Stimulated activated CD8-positive, alpha-beta memory T cell treated with anti-CD3 and anti-CD28 coated beads, Interleukin-15, amount 100 ng/mL, for 24 hours (primary cell): ENCODE measurements around the gene SLC15A3.
A peak's percentile ranks its signal among the peaks of the same experiment; 100 is the strongest.
"Not testable (repeated sequence)": the region's sequence is repeated elsewhere in the genome, so short reads cannot be mapped to it uniquely, and the experiment has no call there.

ENCODE experiments used
- DNase-seq: peaks from one replicate; pipeline ENCODE4 v3.0.0-alpha.2; 2020; ENCODE audit warnings: low read depth

Gene SLC15A3

DNA sequence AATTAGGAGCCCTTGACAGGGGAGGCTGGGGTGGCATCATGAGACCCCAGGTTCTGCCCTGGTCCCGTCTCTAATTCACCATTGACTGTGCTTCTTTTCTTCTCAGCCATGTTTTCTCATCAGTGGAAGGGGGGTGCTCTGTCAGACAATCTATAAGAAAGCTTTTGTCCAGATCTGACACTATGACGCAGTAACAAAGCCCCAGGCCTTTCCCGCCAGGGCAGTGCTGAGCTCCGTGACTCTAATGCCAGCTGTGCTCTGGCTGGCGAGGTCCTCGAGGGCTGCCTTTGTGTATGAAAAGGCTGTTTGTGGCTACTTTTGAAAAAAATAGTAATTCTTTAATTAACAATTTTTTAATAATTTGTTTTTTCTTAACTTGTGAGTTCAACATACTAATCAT is 22.8 kb upstream of the SLC15A3 start:
- DNase-seq = no peak

DNA sequence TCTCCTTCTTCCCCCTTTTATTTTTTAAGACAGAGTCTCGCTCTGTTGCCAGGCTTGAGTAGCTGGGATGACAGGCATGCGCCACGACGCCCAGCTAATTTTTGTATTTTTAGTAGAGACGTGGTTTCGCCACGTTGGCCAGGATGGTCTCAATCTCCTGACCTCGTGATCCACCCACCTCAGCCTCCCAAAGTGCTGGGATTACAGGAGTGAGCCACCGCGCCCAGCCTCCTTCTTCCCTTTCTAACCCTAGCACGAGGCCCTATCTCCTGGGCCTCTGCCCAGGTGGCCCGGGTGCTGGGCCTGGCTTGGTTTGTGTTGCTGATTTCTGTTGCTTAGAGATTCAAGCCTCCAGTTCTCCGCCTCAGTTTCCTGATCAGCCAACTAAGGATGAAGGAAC is 22.3 kb upstream of the SLC15A3 start:
- not testable (repeated sequence) for DNase-seq

GRCh38 chr11:60973699-60974098 is 21.7 kb upstream of the SLC15A3 start:
- no peak for DNase-seq

GRCh38 chr11:60972182-60973030 is 20.4 kb upstream of the SLC15A3 start:
- DNase-seq = no peak

- no peak for DNase-seq
Measured at GRCh38 chr11:60971520-60971919, 19.5 kb upstream of the SLC15A3 start, which contains the start of gene CD6. Gene CD6 (plus strand): TSS chr11:60971680. CDS start chr11:60971866, 186 bp downstream.

DNA sequence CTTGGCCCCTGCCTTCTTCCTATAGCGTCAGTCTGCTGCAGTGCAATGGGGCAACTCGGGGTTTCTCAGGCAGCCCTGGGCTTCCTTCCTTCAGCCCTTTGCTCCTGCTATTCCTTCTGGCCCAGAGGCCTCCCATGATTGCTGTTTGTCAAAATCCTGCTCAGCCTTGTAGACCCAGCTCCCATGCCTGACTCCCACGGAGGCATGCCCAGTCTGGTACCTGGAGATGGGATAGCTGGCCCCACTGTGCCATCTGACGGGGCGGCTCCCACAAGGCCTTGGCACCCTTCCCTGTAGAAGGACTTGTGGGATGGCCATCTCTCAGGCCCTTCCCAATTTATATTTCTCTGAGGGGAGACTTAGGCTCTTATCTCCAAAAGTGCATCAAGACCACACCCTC is 18.9 kb upstream of the SLC15A3 start:
- no peak for DNase-seq

DNA sequence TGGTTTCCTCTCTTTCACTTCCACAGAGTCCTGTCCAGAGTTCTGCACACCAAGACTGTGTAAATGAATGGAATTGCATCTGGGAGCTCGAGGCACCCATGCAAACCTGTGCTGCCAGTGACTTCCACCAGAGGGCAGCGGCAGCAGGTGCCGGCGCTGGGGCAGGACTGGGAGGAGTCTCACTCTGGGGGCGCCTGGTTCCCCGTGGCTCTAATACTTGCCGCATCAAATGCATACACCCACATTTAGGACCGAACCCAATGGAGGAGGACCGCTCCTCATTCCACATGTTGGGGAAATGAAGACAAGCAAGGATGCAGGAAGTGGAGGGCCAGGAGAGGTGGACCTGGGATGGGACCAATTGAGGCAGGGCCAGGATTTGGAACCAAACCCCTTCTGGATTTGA is 18.4 kb upstream of the SLC15A3 start:
- DNase-seq = peak; percentile 62

GRCh38 chr11:60968223-60968622 is 16.2 kb upstream of the SLC15A3 start:
- no peak for DNase-seq

- DNase-seq = no peak
Measured at GRCh38 chr11:60966890-60967289, 14.9 kb upstream of the SLC15A3 start.

- DNase-seq = no peak
Measured at GRCh38 chr11:60964801-60965200, 12.8 kb upstream of the SLC15A3 start.

DNA sequence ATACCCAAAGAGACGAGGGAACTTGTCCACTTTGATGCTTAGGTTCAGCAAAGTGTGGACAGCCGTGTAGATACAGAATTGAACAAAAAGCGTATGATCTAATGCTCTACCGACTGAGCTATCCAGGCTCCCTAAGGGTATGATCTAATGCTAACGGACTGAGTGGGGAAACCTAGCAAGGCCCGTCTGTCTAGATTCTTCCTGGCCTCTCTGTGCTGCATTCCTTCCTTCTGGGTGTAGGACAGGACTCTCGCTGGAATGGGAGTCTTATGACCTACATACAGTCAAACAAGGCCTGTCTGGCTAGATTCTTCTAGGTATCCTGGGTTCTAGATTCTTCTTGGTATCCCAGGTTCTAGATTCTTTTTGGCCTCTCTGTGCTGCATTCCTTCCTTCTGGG is 8.4 kb upstream of the SLC15A3 start:
- no peak for DNase-seq

DNA sequence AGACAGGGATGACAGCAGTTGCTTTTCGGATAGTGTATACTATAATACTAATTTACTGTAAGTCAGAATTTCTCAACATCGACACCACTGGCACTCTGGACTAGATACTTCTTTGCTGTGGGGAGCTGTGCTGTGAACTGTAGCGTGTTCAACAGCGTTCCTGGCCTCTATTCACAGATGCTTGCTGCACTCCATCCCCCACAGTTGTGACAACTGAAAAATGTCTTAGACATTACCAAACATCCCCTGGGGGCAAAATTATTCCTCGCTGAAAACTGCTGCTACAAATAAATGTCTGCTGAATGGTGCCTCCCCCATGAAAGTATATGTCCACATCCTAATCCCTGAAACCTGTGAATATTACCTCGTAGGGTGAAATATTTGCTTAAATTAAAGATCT is 7.5 kb upstream of the SLC15A3 start:
- no peak for DNase-seq

- DNase-seq = no peak
Measured at GRCh38 chr11:60957188-60957587, 5.2 kb upstream of the SLC15A3 start.

GRCh38 chr11:60955571-60955970 is 3.6 kb upstream of the SLC15A3 start:
- DNase-seq = no peak

DNA sequence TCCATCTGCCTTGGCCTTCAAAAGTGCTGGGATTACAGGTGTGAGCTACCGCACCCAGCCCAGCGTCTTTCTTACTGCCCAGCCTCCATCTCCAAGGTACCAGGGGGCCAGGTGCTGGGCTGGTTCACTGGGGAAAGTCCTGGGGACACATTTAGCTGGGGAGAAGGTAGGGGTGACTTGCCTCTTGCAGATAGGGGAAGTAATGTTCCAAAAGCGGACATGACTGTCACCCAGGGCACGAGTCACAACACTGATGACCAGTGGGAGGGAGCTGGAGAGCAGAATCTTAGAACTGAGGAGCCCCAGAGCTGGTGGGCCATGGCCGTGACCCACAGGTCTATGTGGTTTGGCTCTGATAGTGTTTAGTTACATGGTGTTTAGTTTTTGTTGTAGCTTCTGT is 2.4 kb upstream of the SLC15A3 start:
- DNase-seq = no peak

DNA sequence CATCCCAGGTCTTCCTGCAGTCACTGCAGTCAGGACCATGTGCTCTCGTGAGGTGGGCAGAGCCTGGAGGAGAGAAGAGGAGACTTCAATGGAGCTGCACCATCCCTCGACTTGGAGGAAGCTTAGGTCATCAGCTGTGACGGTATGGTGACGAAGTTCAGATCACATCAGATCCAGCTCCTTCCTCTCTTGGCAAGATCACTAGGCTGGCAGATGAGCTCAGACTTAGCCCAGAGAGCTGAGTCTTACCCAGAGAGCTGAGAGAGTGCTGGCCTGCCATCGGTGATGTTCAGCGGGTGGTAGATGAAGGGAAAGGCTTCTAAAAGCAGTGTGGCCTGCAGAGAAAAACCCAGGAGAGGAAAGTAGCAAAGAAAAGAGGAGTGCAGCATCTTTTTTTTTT is 1.8 kb upstream of the SLC15A3 start:
- no peak for DNase-seq

- no peak for DNase-seq
Measured at GRCh38 chr11:60952742-60953170, 780 bp upstream of the SLC15A3 start.

- no peak for DNase-seq
Measured at GRCh38 chr11:60951606-60951903, 421 bp downstream of the SLC15A3 start.

DNA sequence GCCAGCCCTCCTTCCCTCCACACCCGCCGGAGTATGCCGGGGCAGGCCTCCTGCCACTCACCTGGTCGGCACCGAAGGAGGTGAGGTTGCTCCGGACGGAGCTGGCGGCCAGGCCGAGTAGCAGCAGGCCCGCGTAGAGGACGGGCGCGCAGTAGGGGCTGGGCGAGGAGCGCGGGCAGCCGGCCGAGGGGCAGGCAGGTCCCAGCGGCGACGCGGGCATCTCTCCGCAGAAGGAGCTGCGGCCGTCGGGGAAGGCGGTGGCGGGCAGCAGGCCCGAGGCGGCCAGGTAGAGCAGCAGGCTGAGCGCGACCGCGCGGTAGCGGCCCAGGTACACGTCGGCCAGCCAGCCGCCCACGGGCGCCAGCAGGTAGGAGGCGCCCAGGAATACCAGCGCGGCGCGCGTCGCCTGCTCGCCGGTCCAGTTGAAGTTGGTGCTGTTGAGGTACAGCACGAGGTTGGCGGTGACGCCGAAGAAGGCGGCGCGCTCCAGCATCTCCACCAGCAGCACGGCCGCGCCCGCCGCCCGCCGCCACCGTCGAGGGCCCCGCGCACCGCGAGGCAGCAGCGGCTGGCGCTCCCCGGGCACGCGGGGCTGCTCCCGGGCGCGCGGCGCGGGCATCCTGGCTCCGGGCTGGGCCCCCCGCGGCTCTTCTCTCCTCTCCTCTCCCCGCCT is 907 bp downstream of the SLC15A3 start:
- DNase-seq = no peak

GRCh38 chr11:60950024-60950423 is 2.0 kb downstream of the SLC15A3 start:
- DNase-seq = no peak

DNA sequence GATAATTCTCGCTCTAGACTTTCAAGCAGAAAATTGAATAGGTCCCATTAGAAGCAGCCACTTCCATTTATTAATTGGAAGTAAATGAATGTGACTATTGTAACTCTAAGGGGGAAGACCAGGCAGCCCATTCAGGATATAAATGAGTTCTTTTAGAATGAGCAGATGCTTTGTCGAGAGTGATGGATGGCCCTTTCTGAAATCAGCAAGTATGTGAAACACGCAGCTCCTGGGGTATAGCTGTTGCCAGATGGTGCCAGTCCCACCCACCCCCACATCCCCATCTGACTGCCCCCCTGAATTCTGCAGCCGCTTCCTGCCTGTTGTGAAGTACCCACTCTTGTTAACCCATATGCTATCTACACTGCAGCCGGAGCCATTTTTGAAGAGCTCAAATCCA is 3.7 kb downstream of the SLC15A3 start:
- DNase-seq = no peak

- DNase-seq = no peak
Measured at GRCh38 chr11:60947700-60948099, 4.3 kb downstream of the SLC15A3 start.

DNA sequence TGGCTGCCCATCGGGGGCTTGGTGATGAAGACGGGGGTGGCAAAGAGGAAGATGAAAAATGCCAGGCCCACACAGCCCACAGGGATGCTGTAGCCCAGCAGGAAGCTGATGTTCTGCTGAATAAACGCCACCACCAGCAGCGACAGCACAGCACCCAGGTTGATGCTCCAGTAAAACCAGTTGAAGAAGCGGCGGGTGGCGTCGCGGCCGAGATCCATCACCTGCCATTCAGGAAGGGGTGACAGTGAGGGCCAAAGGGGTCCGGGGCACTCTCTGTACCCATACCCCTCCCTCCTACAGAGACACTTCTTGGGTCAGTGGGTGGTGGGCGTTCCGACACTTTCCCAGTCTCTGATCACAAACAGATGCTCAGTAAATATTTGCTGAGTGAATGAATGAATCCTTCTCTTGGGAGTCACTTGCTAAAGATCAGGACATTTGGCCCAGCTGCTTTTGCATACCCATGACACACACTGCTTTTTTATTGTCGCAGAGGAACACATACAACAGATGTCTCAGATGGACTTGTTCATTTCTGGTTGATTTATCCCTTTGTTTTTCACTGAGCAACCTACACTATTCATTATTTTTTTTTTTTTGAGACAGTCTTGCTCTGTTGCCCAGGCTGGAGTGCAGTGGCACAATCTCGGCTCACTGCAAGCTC is 5.2 kb downstream of the SLC15A3 start:
- no peak for DNase-seq
